Fibroblast of peridontal ligament (primary cell): ENCODE measurements around the gene USB1.
A peak's percentile ranks its signal among the peaks of the same experiment; 100 is the strongest.
"Not testable (repeated sequence)": the region's sequence is repeated elsewhere in the genome, so short reads cannot be mapped to it uniquely, and the experiment has no call there.

Experiments used
- DNase-seq: peaks from one replicate; pipeline ENCODE4 v3.0.0-alpha.2; 2010; ENCODE audit errors: extremely low read depth

The USB1 gene

GRCh38 chr16:57969451-57970123 lies 31.6 kb upstream of the USB1 start:
- DNase-seq = no peak

GRCh38 chr16:57970319-57970718 lies 30.9 kb upstream of the USB1 start:
- no peak for DNase-seq

- DNase-seq = no peak
These were observed 30.2 kb upstream of the USB1 start, which contains the start of gene CNGB1 for GRCh38 chr16:57970970-57971369. TSS of gene CNGB1 (minus strand) at chr16:57971128. CDS start at chr16:57967286, 3,842 bp downstream.

- DNase-seq = no peak
These were observed 29.4 kb upstream of the USB1 start for GRCh38 chr16:57971848-57972247.

DNA sequence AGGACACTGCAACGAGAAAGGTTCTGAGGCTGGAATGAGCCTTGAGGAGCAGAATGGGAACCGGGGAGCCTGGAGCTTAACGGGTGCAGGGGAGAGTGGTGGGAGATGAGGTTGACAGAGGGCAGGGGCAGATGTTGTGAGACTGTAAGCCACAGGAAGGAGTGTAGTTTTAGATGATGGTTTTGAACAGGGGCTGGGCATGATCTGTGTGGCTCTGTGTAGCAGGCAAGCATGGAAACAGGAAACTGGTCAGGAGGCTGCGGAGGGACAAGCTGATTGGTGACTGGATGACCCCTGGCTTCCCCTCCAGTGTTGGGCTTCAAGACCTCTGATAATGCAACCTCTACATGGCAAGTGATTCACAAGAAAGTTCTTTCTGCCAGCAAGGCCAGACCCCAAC lies 28.9 kb upstream of the USB1 start:
- no peak for DNase-seq

DNA sequence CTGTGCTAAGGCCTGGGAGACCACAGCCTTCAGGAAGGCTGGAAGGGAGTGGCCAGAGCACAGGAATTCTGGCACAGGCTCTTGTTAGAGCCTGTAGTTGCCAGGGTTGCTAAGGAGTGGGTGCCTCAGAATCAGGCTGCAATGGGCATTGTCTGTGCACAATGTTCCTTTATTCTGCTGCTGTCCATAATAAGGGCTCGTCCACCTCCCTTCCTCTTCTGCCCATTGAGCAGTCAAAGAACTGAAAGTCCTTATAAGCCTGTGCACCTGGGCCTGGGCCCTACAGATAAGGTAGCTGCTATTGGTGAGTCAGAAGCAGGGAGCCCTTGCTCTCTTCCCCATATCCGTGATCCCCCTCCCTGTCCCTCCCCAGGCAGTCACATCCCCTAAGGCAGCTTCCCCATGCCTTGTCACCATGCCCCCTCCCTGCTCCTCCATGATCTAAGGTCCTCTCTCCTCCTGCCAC lies 24.8 kb upstream of the USB1 start:
- no peak for DNase-seq

DNA sequence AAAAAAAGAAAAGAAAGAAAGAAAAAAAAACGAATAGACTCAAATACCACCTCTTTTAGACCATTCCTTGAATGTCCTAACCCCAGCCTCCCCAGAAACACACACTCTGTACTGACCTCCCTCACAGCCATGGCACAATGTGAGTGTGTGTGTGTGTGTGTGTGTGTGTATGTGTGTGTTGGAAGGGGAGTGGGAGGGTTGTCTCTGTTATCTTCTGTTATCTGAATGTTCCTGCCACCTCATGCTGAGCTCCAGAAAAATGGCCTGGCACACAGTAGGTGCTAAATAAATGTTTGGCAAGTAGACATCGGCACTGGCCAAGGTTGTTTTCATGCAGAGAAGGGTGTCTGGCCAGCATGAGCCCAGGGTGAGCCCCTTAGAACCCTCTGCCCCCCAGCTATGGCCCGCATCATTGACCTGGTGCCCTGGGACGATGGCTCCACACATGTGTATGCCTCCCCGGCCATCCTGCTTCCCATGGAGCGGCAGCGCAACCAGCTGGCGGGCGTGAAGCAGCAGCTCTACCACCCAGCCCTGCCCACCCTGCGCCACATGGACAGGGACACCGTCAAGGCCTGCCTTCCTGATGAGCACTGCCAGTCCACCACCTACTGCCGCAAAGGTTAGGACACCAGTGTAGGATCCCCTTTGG lies 23.7 kb upstream of the USB1 start:
- no peak for DNase-seq

DNA sequence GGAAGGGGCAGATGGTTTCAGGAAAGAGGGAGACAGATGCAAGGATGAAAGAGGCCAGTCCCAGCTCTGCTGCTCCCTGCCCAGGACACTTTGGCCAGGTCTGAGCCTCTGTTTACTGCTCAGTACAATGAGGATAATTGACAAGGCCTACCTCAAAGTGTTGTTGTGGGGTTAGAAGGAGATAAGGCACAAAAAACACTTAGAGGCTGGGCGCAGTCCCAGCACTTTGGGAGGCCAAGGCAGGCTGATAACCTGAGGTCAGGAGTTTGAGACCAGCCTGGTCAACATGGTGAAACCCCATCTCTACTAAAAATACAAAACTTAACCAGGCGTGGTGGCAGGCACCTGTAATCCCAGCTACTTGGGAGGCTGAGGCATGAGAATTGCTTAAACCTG lies 23.1 kb upstream of the USB1 start:
- DNase-seq = not testable (repeated sequence)

- DNase-seq = no peak
These were observed 22.1 kb upstream of the USB1 start for GRCh38 chr16:57979006-57979585.

GRCh38 chr16:57981636-57982035 lies 19.6 kb upstream of the USB1 start:
- no peak for DNase-seq

DNA sequence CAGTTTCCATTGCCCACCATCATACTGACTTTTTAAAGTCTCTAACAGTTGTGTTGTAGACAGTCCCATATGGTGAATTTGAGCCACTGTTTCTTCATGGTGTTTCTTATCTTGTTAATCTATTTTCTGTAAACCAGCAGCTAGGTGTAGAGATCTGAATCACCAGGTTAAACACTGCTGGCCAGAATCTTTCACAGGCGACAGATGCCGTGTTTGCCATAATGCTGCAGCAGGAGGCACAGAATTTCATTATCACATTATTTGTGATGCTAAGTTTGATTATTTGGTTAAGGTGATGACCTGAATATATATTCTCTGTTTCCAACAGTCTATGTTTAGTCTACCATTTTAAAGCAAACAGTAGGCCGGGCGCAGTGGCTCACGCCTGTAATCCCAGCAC lies 18.8 kb upstream of the USB1 start:
- DNase-seq = no peak

- DNase-seq = peak; percentile 17
These were observed 16.6 kb upstream of the USB1 start for GRCh38 chr16:57984443-57985203.

GRCh38 chr16:57985204-57986181 lies 15.7 kb upstream of the USB1 start:
- DNase-seq = no peak

DNA sequence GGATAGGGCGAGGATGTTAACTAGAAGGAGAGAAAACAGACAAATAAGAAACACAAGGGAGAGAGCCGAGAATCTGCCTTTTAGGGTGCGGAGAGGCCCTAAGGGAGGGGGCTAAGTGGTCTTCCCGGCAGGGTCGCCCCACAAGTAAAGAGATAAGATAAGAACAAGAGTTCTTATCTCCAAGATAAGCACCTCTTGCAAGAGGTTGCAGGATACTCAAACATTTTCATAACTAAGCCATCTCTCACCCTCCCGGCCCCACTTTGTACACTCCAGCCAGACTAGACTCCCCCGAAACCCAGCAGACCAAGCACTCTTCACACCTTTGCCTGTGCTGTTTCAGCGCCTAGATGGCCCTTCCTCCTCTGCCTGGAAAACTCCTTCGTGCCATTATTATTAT lies 15.0 kb upstream of the USB1 start:
- no peak for DNase-seq

DNA sequence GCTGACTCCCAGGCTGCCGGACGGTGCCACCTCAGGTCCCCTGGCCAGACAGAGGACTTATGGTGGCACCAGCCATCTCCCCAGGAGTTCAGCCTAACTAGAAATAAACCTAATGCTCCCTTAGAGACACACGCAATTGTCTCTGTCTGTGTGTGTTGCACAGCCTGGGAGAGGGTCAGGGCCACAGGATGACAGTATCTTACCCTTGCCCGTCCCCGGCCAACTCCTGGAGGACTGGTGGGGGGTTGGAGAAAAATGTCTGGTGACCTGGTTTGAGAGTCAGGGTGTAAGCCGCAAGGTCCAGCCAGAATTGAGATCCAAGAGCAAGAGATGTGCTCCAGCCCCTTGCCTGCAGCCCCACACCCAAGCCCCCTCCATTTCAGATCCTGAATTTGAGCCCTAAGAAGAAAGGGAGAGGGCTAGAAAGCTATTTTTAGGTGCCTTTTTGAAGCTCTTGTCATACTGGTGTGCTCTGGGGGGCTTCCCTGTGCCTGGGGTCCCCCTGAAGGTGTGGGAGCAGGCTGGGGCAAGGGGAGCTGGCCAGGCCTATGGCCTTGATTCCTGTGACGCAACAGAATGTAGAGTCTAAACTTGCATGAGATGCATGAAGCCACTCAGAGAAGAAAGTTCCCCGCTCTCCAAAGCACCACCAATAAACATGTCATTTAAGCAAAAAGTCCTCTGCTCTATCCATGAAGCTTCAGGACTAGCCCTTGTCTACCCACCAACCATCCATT lies 13.6 kb upstream of the USB1 start:
- DNase-seq = no peak

DNA sequence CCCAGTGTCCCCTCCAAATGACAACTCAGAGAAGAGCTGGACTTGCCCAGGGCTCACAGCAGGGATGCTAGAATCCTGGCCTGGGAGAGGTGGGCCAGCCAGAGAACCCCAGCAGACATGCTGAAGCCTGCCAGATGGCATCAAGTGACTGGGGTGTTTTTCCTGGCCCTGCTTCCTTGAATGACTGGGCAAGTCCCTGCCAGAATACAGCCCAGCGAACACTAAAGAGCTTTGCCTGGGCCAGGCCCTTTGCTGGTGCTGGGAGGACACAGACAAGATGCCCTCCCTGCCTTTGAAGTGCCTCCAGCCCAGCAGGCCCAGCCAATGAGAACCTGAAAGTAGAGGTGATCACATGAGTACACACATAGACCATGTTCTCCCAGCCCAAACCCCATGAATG lies 12.3 kb upstream of the USB1 start:
- DNase-seq = no peak

GRCh38 chr16:57991551-57992059 lies 9.6 kb upstream of the USB1 start:
- no peak for DNase-seq

GRCh38 chr16:57992084-57992483 lies 9.1 kb upstream of the USB1 start:
- no peak for DNase-seq

DNA sequence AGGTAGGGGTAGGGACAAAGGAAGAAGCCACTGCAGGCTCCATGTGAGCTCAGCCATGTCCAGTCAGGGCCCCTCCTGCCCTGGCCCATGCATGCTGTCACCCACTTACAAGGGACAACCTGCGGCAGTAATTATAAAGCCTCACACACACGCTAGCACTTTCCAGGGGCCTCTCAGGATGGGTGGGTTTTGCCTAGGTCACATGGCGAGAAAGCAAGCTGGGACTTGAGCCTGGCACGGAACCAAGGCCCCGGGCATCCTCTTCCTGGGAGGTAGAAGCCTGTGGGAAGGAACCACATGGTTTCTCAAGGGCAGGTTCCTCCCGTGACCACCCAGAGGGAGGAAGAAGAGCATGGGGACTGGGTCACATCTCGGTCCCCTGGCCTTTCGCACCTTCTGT lies 7.8 kb upstream of the USB1 start:
- no peak for DNase-seq

- DNase-seq = no peak
These were observed 7.3 kb upstream of the USB1 start for GRCh38 chr16:57993897-57994296.
